Panc1 (cell line): ENCODE data around the gene DENND5B. TPM values are rescaled to one million over a fixed set of nuclear protein-coding genes. Genes with fewer than 3 reads are reported as not detected.

Source experiments
- ATAC-seq: fragments of 200-7000 bp; cut with Tn5 transposase; 2 replicates; pipeline ENCODE4 v1.9.1; 2020; ENCODE audit warnings: mild to moderate bottlenecking, moderate library complexity
- BruUV-seq: library from RNA; stranded (reverse); fragments of 400-500 nt; replicated peaks from 2 replicates; lab custom pipeline; 2021; lab: Mats Ljungman, UMichigan
- CTCF ChIA-PET: fragments of 300-600 bp; sonication (Branson Sonifier 250); formaldehyde crosslinking; loops from one replicate; lab custom pipeline; 2022; ENCODE audit warnings: antibody characterized with exemption; lab: Charles Lee
- POLR2A ChIA-PET: fragments of 300-600 bp; sonication (Branson Sonifier 250); formaldehyde crosslinking; loops from one replicate; lab custom pipeline; 2022; ENCODE audit warnings: antibody characterized with exemption; lab: Charles Lee
- DNase-seq: peaks from one replicate; pipeline ENCODE4 v3.0.0-alpha.2; 2010; ENCODE audit warnings: low read depth, low spot score
- H3K27ac ChIP-seq: 2 replicates; pipeline ENCODE4 v1.5.1; 2011; ENCODE audit warnings: mild to moderate bottlenecking, low read length, inconsistent platforms
- H3K27me3 ChIP-seq: fragments of 200-500 bp; sonication (Bioruptor generic); 2 replicates; pipeline ENCODE4 v1.6.0; 2014; ENCODE audit warnings: low read length, inconsistent platforms; ENCODE audit not compliant: control insufficient read depth, insufficient read depth
- H3K36me3 ChIP-seq: fragments of 200-500 bp; sonication (Bioruptor generic); 2 replicates; pipeline ENCODE4 v1.5.1; 2014; ENCODE audit warnings: inconsistent platforms, mild to moderate bottlenecking, low read length, moderate library complexity; ENCODE audit not compliant: control insufficient read depth, insufficient read depth
- H3K4me1 ChIP-seq: 2 replicates; pipeline ENCODE4 v1.5.1; 2011; ENCODE audit warnings: inconsistent platforms, mild to moderate bottlenecking, low read length, moderate library complexity; ENCODE audit not compliant: control insufficient read depth, insufficient read depth
- H3K4me3 ChIP-seq, 2 experiments: 2 replicates each; pipeline ENCODE4 v1.5.1; 2011 to 2012; ENCODE audit warnings: low read depth in 2 of 2, low read length in 2 of 2, mild to moderate bottlenecking in 2 of 2, inconsistent platforms in 1 of 2, moderate library complexity in 1 of 2
- H3K9me3 ChIP-seq: fragments of 200-500 bp; sonication (Bioruptor generic); 2 replicates; pipeline ENCODE4 v1.5.1; 2014; ENCODE audit warnings: low read depth, mild to moderate bottlenecking, inconsistent platforms, low read length, moderate library complexity; ENCODE audit not compliant: control insufficient read depth, insufficient read depth
- CTCF ChIP-seq: fragments of 450-650 bp; IDR thresholded peaks from 2 replicates; pipeline ENCODE4 v1.5.1; 2017; ENCODE audit warnings: mild to moderate bottlenecking
- POLR2AphosphoS5 ChIP-seq: IDR thresholded peaks from 2 replicates; pipeline ENCODE4 v1.6.1; 2012; ENCODE audit warnings: mild to moderate bottlenecking, low read depth, low read length, moderate library complexity
- REST ChIP-seq, 2 experiments: IDR thresholded peaks; 2 replicates each; pipeline ENCODE4 v1.6.1; 2011 to 2012; ENCODE audit warnings: low read depth in 2 of 2, control low read depth in 1 of 2, low read length in 1 of 2, mild to moderate bottlenecking in 1 of 2, moderate library complexity in 1 of 2; ENCODE audit not compliant: insufficient read depth in 1 of 2
- SIN3A ChIP-seq: IDR thresholded peaks from 2 replicates; pipeline ENCODE4 v1.6.1; 2012; ENCODE audit warnings: low read depth, mild to moderate bottlenecking, low read length, moderate library complexity, borderline replicate concordance; ENCODE audit not compliant: insufficient read depth
- TCF7L2 ChIP-seq: IDR thresholded peaks from 2 replicates; pipeline ENCODE4 v1.6.1; 2011; ENCODE audit warnings: mild to moderate bottlenecking, low read depth, low read length, inconsistent platforms
- in situ Hi-C: cut with HindIII; loops from 2 replicates; pipeline ENCODE4 v1.10.0; 2016; ENCODE audit warnings: low sequenced_read_pairs, low pct_unique_long_range_greater_than_20kb
- intact Hi-C: fragments of 100-400 bp; cut with micrococcal nuclease; formaldehyde crosslinking; loops from one replicate; pipeline ENCODE4 v1.10.0; 2022; ENCODE audit not compliant: unreplicated experiment
- total RNA-seq: library from RNA; stranded (reverse); gene quantifications from one replicate; pipeline ENCODE4 v1.2.1, GENCODE V29; 2021; ENCODE audit not compliant: unreplicated experiment

The DENND5B gene
- total RNA-seq, 1 experiment from 2014 or later: 36.8 TPM

DNA sequence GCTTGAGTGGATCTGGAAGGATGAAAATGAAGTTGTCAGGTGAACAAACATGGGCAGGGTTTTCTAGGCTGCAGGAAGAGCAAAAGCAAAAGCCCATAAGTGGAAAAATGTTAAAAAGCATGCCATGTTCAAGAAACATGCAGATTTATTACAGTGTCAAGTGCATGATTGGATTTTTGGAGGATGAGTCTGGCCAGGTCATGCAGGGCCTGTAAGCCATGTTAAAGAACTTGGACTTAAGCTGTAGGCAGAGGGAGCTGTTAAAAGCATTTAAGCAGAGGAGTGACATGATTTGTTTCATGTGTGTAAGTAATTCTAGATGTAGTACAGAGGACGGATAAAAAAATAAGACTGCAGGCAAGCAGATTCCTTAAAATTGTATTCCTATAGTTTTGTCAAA lies 248.7 kb downstream of the DENND5B start:
- ATAC-seq: no peak
- in situ Hi-C loops: no loop called here
- intact Hi-C loops: no loop called here
- Histone ChIP-seq H3K27me3 (no peaks in the 10 kb centered on the region; the same call in 1 of the 2 replicates), H3K4me1 (no peaks in the 10 kb centered on the region), H3K27ac (no peak overlapping the region), H3K36me3 (no peaks in the 10 kb centered on the region), H3K4me3 (no peak overlapping the region), H3K9me3 (no peaks in the 10 kb centered on the region)
- POLR2A ChIA-PET: no interaction called here
- TF ChIP-seq CTCF (no peak), POLR2AphosphoS5 (no peak), SIN3A (no peak), TCF7L2 (no peak), REST (IDR thresholded peaks at IDR 0.05; ENCODE audit: insufficient read depth in 1 of 2, low read depth in 2 of 2, low read length in 1 of 2) (no peak)
- no peak for DNase-seq
- BruUV-seq: no TSS peak
- CTCF ChIA-PET: interaction anchor here (0.7 kb wide), 1 partner anchor 20 kb away, joined by 3 read pairs; no protein-coding TSS in a partner anchor

- ChIA-PET POLR2A (no interaction called here), CTCF (no interaction called here)
- no peaks in the 10 kb centered on the region for H3K36me3 ChIP-seq
- no TSS peak for BruUV-seq
- DNase-seq: no peak
- no peaks in the 10 kb centered on the region for H3K27me3 ChIP-seq
- ATAC-seq: no peak
- no peaks in the 10 kb centered on the region for H3K4me1 ChIP-seq
- H3K27ac ChIP-seq: no peak overlapping the region
- intact Hi-C loops: no loop called here
- H3K4me3 ChIP-seq: no peak overlapping the region
- no peaks in the 10 kb centered on the region for H3K9me3 ChIP-seq
- TF ChIP-seq REST (IDR thresholded peaks at IDR 0.05; ENCODE audit: insufficient read depth in 1 of 2, low read depth in 2 of 2, low read length in 1 of 2) (no peak), CTCF (no peak), POLR2AphosphoS5 (no peak), TCF7L2 (no peak), SIN3A (no peak)
- in situ Hi-C loops: no loop called here
Measured at GRCh38 chr12:31339831-31340622, 250.9 kb downstream of the DENND5B start.
